ENCODE data around the gene ANK3.

GRCh38 chr10:60427709-60428386 lies 38.2 kb upstream of the ANK3 start:
- TF ChIP-seq CTCF (IDR thresholded peaks at IDR 0.05; ENCODE audit: poor library complexity), result no peak
- TF ChIP-seq EZH2 (IDR thresholded peaks at IDR 0.05; ENCODE audit: borderline replicate concordance), result no peak
- TF ChIP-seq EZH2phosphoT487 (IDR thresholded peaks at IDR 0.05; ENCODE audit: low read depth, severe bottlenecking, unreplicated experiment), result no peak
